HG03045 (cell line): ENCODE results near the gene RNF40.

Experiments
- ATAC-seq: cut with Tn5 transposase; IDR thresholded peaks from one replicate; pipeline ENCODE4 v1.9.1; 2021; ENCODE audit warnings: mild to moderate bottlenecking, moderate library complexity; ENCODE audit not compliant: unreplicated experiment

Gene RNF40

GRCh38 chr16:30761427-30761927 is 645 bp upstream of the RNF40 start:
- peak; percentile 25 for ATAC-seq

- ATAC-seq: no peak
Observed at GRCh38 chr16:30762991-30763725, 1.0 kb downstream of the RNF40 start.

GRCh38 chr16:30764086-30764485 is 2.0 kb downstream of the RNF40 start:
- ATAC-seq: no peak

- ATAC-seq: no peak
Observed at GRCh38 chr16:30764816-30765465, 2.8 kb downstream of the RNF40 start.

GRCh38 chr16:30766206-30766932 is 4.2 kb downstream of the RNF40 start:
- ATAC-seq: no peak

- ATAC-seq: no peak
Observed at GRCh38 chr16:30766933-30767284, 4.8 kb downstream of the RNF40 start.

GRCh38 chr16:30767767-30768465 is 5.8 kb downstream of the RNF40 start:
- ATAC-seq: no peak

GRCh38 chr16:30768583-30769181 is 6.6 kb downstream of the RNF40 start:
- ATAC-seq: no peak

- ATAC-seq: no peak
Observed at GRCh38 chr16:30769379-30770089, 7.4 kb downstream of the RNF40 start.

- ATAC-seq: no peak
Observed at GRCh38 chr16:30771726-30772125, 9.6 kb downstream of the RNF40 start.

GRCh38 chr16:30773826-30774225 is 11.7 kb downstream of the RNF40 start:
- no peak for ATAC-seq

- no peak for ATAC-seq
Observed at GRCh38 chr16:30774367-30775130, 12.4 kb downstream of the RNF40 start.

- no peak for ATAC-seq
Observed at GRCh38 chr16:30775131-30775391, 12.9 kb downstream of the RNF40 start.

GRCh38 chr16:30775392-30776188 is 13.5 kb downstream of the RNF40 start:
- ATAC-seq: peak; percentile 55

GRCh38 chr16:30777591-30778297 is 15.6 kb downstream of the RNF40 start:
- ATAC-seq: no peak

- ATAC-seq: no peak
Observed at GRCh38 chr16:30778549-30779244, 16.6 kb downstream of the RNF40 start.

- ATAC-seq: no peak
Observed at GRCh38 chr16:30779596-30779995, 17.5 kb downstream of the RNF40 start.

- ATAC-seq: no peak
Observed at GRCh38 chr16:30780021-30780420, 17.9 kb downstream of the RNF40 start.
